ENCODE measurements around the gene CCDC201. TPM values are rescaled to one million over a fixed set of nuclear protein-coding genes. Genes with fewer than 3 reads are reported as not detected.
A peak's percentile ranks its signal among the peaks of the same experiment; 100 is the strongest.

Gene CCDC201
- total RNA-seq, 2 donors from 2014 or later: not detected

DNA sequence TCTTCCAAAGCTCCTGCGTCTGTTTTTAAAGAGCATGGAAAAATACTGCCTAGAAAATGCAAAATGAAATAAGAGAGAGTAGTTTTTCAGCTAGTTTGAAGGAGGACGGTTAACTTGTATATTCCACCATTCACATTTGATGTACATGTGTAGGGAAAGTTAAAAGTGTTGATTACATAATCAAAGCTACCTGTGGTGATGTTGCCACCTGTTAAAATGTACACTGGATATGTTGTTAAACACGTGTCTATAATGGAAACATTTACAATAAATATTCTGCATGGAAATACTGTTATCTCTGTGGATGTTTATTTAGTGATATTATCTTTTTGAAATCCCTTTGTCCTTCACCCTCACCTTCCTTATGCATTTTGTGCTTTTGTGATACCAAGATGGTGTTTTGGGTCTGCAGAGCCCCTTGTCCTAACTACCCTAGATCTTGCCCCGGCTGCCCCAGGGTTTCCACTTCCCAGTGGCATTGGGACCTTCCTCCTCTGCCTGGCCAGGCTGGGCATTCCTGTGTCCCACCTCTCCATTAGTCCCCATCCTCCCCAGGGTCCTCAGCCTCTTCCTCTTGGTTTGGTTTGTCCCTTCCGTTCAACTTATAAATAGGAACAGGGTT is 20.6 kb upstream of the CCDC201 start:
- no peak overlapping the region for H3K4me3 ChIP-seq
- no peak overlapping the region for H3K27ac ChIP-seq
- H3K9me3 ChIP-seq: no peaks in the 10 kb centered on the region
- H3K4me1 ChIP-seq: peaks cover 0 to 7% of the 10 kb centered on the region in 2 donors
- DNase-seq (ENCODE audit: low spot score): peak; percentile 28
- H3K36me3 ChIP-seq: no peaks in the 10 kb centered on the region
- no peaks in the 10 kb centered on the region for H3K27me3 ChIP-seq
- no peak for TF ChIP-seq CTCF (IDR thresholded peaks at IDR 0.05)

GRCh38 chr7:45892407-45893035 is 19.6 kb upstream of the CCDC201 start:
- TF ChIP-seq CTCF (IDR thresholded peaks at IDR 0.05): no peak
- H3K4me1 ChIP-seq: peaks cover 0 to 11% of the 10 kb centered on the region in 2 donors

GRCh38 chr7:45891462-45892402 is 18.9 kb upstream of the CCDC201 start:
- no peaks in the 10 kb centered on the region for H3K27me3 ChIP-seq
- no peak overlapping the region for H3K27ac ChIP-seq
- peaks cover 0 to 11% of the 10 kb centered on the region in 2 donors for H3K4me1 ChIP-seq
- no peak overlapping the region for H3K4me3 ChIP-seq
- no peaks in the 10 kb centered on the region for H3K36me3 ChIP-seq
- no peak for DNase-seq (ENCODE audit: low spot score)
- no peaks in the 10 kb centered on the region for H3K9me3 ChIP-seq
- TF ChIP-seq CTCF (IDR thresholded peaks at IDR 0.05): no peak

More at GRCh38 chr7:45892407-45893035, 19.6 kb upstream of the CCDC201 start:
- H3K36me3 ChIP-seq: no peaks in the 10 kb centered on the region
- no peaks in the 10 kb centered on the region for H3K27me3 ChIP-seq
- DNase-seq (ENCODE audit: low spot score): no peak
- H3K9me3 ChIP-seq: no peaks in the 10 kb centered on the region
- no peak overlapping the region for H3K4me3 ChIP-seq
- no peak overlapping the region for H3K27ac ChIP-seq

- H3K4me3 ChIP-seq: no peak overlapping the region
- peaks cover 0 to 11% of the 10 kb centered on the region in 2 donors for H3K4me1 ChIP-seq
- DNase-seq (ENCODE audit: low spot score): no peak
- H3K27ac ChIP-seq: no peak overlapping the region
- H3K9me3 ChIP-seq: no peaks in the 10 kb centered on the region
- no peaks in the 10 kb centered on the region for H3K27me3 ChIP-seq
- TF ChIP-seq CTCF (IDR thresholded peaks at IDR 0.05): peak; percentile 45 to 75
- H3K36me3 ChIP-seq: no peaks in the 10 kb centered on the region
These were observed 18.1 kb upstream of the CCDC201 start for GRCh38 chr7:45890902-45891461.

DNA sequence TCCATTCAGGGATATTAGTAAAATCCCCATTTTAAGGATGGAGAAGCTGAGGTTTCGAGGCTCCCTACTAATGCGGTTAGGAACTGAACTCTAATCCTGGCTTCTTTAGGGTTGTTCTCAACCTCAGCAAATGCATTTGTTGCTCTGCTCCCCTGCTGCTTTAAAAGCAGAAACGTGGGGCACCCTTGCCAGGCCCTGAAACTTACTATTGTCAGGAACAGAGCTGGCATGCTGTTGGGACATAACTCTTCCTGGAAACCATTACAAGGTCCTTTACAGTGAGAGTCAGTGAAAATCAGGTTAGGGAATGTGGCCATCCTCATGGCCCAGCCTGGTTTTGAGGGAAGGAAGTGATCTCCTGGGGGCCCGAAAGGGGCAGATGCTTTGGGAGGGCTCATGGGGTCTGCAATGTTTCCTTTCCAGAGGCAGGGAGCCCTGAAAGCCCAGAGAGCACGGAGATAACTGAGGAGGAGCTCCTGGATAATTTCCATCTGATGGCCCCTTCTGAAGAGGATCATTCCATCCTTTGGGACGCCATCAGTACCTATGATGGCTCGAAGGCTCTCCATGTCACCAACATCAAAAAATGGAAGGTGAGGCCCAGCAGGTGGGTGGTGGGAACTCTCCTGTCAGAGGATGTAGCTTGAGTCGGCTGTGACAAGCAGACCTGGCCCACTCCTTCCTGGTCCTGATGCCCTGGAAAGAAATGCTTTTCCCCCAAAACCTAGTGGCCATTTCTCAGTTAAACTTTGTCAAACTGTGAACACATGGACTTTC is 17.4 kb upstream of the CCDC201 start:
- no peaks in the 10 kb centered on the region for H3K27me3 ChIP-seq
- no peaks in the 10 kb centered on the region for H3K36me3 ChIP-seq
- no peak for TF ChIP-seq CTCF (IDR thresholded peaks at IDR 0.05)
- no peak for DNase-seq (ENCODE audit: low spot score)
- no peak overlapping the region for H3K4me3 ChIP-seq
- peaks cover 0 to 11% of the 10 kb centered on the region in 2 donors for H3K4me1 ChIP-seq
- H3K27ac ChIP-seq: no peak overlapping the region
- no peaks in the 10 kb centered on the region for H3K9me3 ChIP-seq

Measured in right atrium auricular region (tissue), 2 donors.